K562 (cell line): ENCODE data around the gene CCDC184. TPM values are rescaled to one million over a fixed set of nuclear protein-coding genes. Genes with fewer than 3 reads are reported as not detected.

Experiments
- ATAC-seq: fragments of 200-7000 bp; cut with Tn5 transposase; 3 replicates; pipeline ENCODE4 v1.9.1; 2020; ENCODE audit warnings: moderate library complexity
- BruUV-seq: library from RNA; stranded (reverse); fragments of 400-500 nt; replicated peaks from 2 replicates; lab custom pipeline; 2021; lab: Mats Ljungman, UMichigan
- CTCF ChIA-PET: fragments of 300-600 bp; formaldehyde crosslinking; extraction: SDS; loops from one replicate; lab custom pipeline; 2021; ENCODE audit warnings: low intra/inter-chr PET ratio; lab: Yijun Ruan, JAX
- POLR2A ChIA-PET: fragments of 300-600, 350-650 bp; sonication (Branson Sonifier 250); formaldehyde crosslinking; extraction: SDS; loops from one replicate; lab custom pipeline; 2021; ENCODE audit warnings: antibody characterized with exemption, inconsistent platforms; lab: Yijun Ruan, JAX
- DNase-seq, 4 experiments: peaks; one replicate each; pipeline versions ENCODE4 v3.0.0 to v3.0.0-alpha.2; 2011 to 2018; ENCODE audit warnings: low spot score in 3 of 4, mixed read lengths in 3 of 4; ENCODE audit errors: extremely low read depth in 1 of 4
- FAIRE-seq: peaks from 2 replicates; lab custom pipeline; 2011; peaks lifted over from hg19 to GRCh38; lab: Jason Lieb, UNC
- H2AFZ ChIP-seq: 2 replicates; pipeline ENCODE4 v1.6.0; 2011; ENCODE audit warnings: low read depth, low read length, control low read depth, inconsistent platforms
- H3K27ac ChIP-seq: fragments of 200-600 bp; 3 replicates; pipeline ENCODE4 v1.8.0; 2011; ENCODE audit warnings: low read depth, mild to moderate bottlenecking, control low read depth, inconsistent platforms, low read length, moderate library complexity, mixed read lengths; ENCODE audit errors: extremely low read depth
- H3K27me3 ChIP-seq, 2 experiments: fragments of 300-600 bp in 1 of 2; 2 replicates in 1 of 2; 3 replicates in 1 of 2; pipeline versions ENCODE4 v1.6.0 to v1.8.0; 2011; ENCODE audit warnings: inconsistent platforms in 2 of 2, low read length in 2 of 2, mild to moderate bottlenecking in 1 of 2, mixed read lengths in 1 of 2, moderate library complexity in 1 of 2; ENCODE audit not compliant: control insufficient read depth in 2 of 2, insufficient read depth in 2 of 2
- H3K36me3 ChIP-seq: fragments of 300-600 bp; 3 replicates; pipeline ENCODE4 v1.8.0; 2011; ENCODE audit warnings: mild to moderate bottlenecking, low read length, inconsistent platforms; ENCODE audit not compliant: control insufficient read depth, insufficient read depth
- H3K4me1 ChIP-seq, 2 experiments: fragments of 200-600 bp in 1 of 2; replicated peaks in 1 of 2; 2 replicates in 1 of 2; 3 replicates in 1 of 2; pipeline versions ENCODE4 v1.5.1 to v1.8.0; 2011; ENCODE audit warnings: inconsistent platforms in 2 of 2, low read length in 2 of 2, mild to moderate bottlenecking in 1 of 2, mixed read lengths in 1 of 2, moderate library complexity in 1 of 2; ENCODE audit not compliant: control insufficient read depth in 2 of 2, insufficient read depth in 2 of 2
- H3K4me2 ChIP-seq: 2 replicates; pipeline ENCODE4 v1.6.1; 2011; ENCODE audit warnings: low read length, control low read depth, inconsistent platforms, mixed read lengths; ENCODE audit not compliant: insufficient read depth
- H3K4me3 ChIP-seq: fragments of 200-600 bp; sonication (generic), shearing (Covaris generic); 2 replicates; pipeline ENCODE4 v1.5.1; 2016; ENCODE audit warnings: control low read depth, inconsistent platforms
- H3K79me2 ChIP-seq: fragments of 200-600 bp; 3 replicates; pipeline ENCODE4 v1.8.0; 2011; ENCODE audit warnings: low read length, inconsistent platforms; ENCODE audit not compliant: control insufficient read depth, insufficient read depth
- H3K9ac ChIP-seq, 2 experiments: 2 replicates each; pipeline versions ENCODE4 v1.6.0 to v1.6.1; 2011; ENCODE audit warnings: low read depth in 2 of 2, low read length in 2 of 2, control low read depth in 1 of 2, inconsistent platforms in 1 of 2, mild to moderate bottlenecking in 1 of 2, mixed read lengths in 1 of 2; ENCODE audit not compliant: insufficient read depth in 1 of 2
- H3K9me1 ChIP-seq: one replicate; pipeline ENCODE4 v1.6.0; 2011; ENCODE audit warnings: inconsistent platforms, mild to moderate bottlenecking, low read length, moderate library complexity; ENCODE audit not compliant: control insufficient read depth, insufficient read depth
- H3K9me3 ChIP-seq: replicated peaks from 2 replicates; pipeline ENCODE4 v1.5.1; 2011; ENCODE audit warnings: low read depth, low read length, inconsistent platforms; ENCODE audit not compliant: control insufficient read depth, insufficient read depth
- H4K20me1 ChIP-seq: replicated peaks from 2 replicates; pipeline ENCODE4 v1.6.1; 2011; ENCODE audit warnings: low read length, inconsistent platforms, mixed read lengths; ENCODE audit not compliant: control insufficient read depth, insufficient read depth
- BACH1 ChIP-seq: fragments of 200-800 bp; sonication (Bioruptor generic); IDR thresholded peaks from 2 replicates; pipeline ENCODE4 v1.6.1; 2016; ENCODE audit warnings: missing genetic modification characterization, missing compliant biosample characterization
- ETV1 ChIP-seq: fragments of 450-650 bp; conservative IDR thresholded peaks from 2 replicates; pipeline ENCODE4 v1.6.1; 2016; ENCODE audit warnings: missing genetic modification characterization, control low read depth, low read depth, missing compliant biosample characterization
- HDAC6 ChIP-seq: IDR thresholded peaks from 2 replicates; pipeline ENCODE4 v1.6.1; 2012; ENCODE audit warnings: low read depth, mild to moderate bottlenecking, control low read depth, inconsistent platforms, low read length, moderate library complexity
- JUND ChIP-seq, 2 experiments: IDR thresholded peaks; 2 replicates in 1 of 2; 3 replicates in 1 of 2; pipeline ENCODE4 v1.6.1; 2011; ENCODE audit warnings: borderline replicate concordance in 2 of 2, low read depth in 2 of 2, low read length in 2 of 2, improper control_type of control experiment in 1 of 2, missing biosample characterization in 1 of 2, missing genetic modification characterization in 1 of 2, missing genetic modification reagents in 1 of 2
- PKNOX1 ChIP-seq: fragments of 450-650 bp; IDR thresholded peaks from 2 replicates; pipeline ENCODE4 v1.6.1; 2016
- ZBTB8A ChIP-seq: fragments of 450-650 bp; IDR thresholded peaks from 2 replicates; pipeline ENCODE4 v1.6.1; 2018; ENCODE audit warnings: mild to moderate bottlenecking, moderate library complexity; ENCODE audit not compliant: partially characterized antibody
- ZNF436 ChIP-seq: fragments of 250-450, 450-650 bp; sonication (Bioruptor Pico); formaldehyde crosslinking; IDR thresholded peaks from 2 replicates; pipeline ENCODE4 v1.7.0; 2020; ENCODE audit warnings: mild to moderate bottlenecking
- WGBS: fragments of 100-300 bp; shearing (Covaris generic); methylation state at CpG from one replicate; pipeline ENCODE4 v1.1.6; 2016; ENCODE audit warnings: low coverage, mixed read lengths; ENCODE audit not compliant: insufficient coverage; ENCODE audit errors: missing lambda C conversion rate; 5-methylcytosine and 5-hydroxymethylcytosine counted together
- in situ Hi-C: fragments of 300-500 bp; cut with MboI; formaldehyde crosslinking; loops from 4 replicates; pipeline ENCODE4 v1.15.0; 2018; ENCODE audit warnings: inconsistent platforms, mixed read lengths
- intact Hi-C: fragments of 100-400 bp; cut with micrococcal nuclease; formaldehyde crosslinking; loops from 2 replicates; pipeline ENCODE4 v1.14.2; 2022
- polyA plus RNA-seq, 8 experiments: library from polyadenylated mRNA; depleted of rRNA in 4 of 8; stranded (reverse) in 5 of 8; unstranded in 3 of 8; fragments of >200 nt; fragmentation: Nextera tagmentation in 2 of 8; fragmentation: Illumina TruSeq in 1 of 8; extraction: Ambion mirVana in 2 of 8; extraction: Trizol in 1 of 8; gene quantifications; 2 replicates each; pipeline versions ENCODE4 v1.2.1 to v1.2.3, GENCODE V29; 2011 to 2014; ENCODE audit warnings: inconsistent platforms in 1 of 8, missing spikeins in 1 of 8
- total RNA-seq, 7 experiments: library from RNA; depleted of rRNA in 6 of 7; stranded (reverse); fragments of >200 nt in 6 of 7; fragmentation: Illumina TruSeq in 2 of 7; extraction: Trizol in 2 of 7; gene quantifications; 2 replicates each; pipeline versions ENCODE4 v1.2.1 to v1.2.3, GENCODE V29; 2011 to 2021; ENCODE audit warnings: low replicate concordance in 1 of 7
- TF ChIP-seq, protein P1 (sequence below), 2 experiments: IDR thresholded peaks; 2 replicates each; pipeline ENCODE4 v1.6.1; 2011; ENCODE audit warnings: borderline replicate concordance in 1 of 2, control low read depth in 1 of 2, low read depth in 1 of 2, low read length in 1 of 2, mild to moderate bottlenecking in 1 of 2, mixed read lengths in 1 of 2, moderate library complexity in 1 of 2; ENCODE audit not compliant: insufficient read depth in 1 of 2, insufficient read length in 1 of 2, poor library complexity in 1 of 2, severe bottlenecking in 1 of 2; ENCODE audit errors: extremely low read depth in 1 of 2

CCDC184 gene
- total and polyA plus RNA-seq, 9 of the 15 experiments (the other 6 are each of a cell fraction or from before 2014, with no cell fraction given): 0.09 TPM; not detected in 8

DNA sequence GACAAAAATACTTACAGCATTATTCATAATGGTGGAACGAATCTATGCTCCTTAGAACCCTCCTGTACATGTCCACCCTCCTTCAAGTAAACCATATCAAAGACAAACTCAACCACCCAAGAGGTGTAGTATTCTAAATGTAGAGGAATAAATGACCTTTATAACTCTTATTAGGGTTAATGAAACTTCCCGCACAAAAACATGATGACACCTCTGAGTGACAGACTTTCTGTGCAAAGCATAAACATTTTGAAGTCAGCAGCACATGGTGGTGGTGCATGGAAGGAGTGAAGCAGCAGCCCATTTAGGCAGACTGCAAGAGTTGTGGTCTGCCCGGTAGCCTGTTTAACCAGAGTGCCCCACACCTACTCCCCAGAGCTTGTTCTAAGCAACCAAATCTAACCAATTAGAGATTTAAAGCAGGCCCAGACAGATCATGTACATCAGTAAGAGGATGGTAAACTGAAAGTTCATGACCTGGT lies 25.5 kb upstream of the CCDC184 start (continued):
- no peak for TF ChIP-seq JUND (IDR thresholded peaks at IDR 0.05; ENCODE audit: borderline replicate concordance, low read depth, low read length)
- TF ChIP-seq JUND (tag; IDR thresholded peaks at IDR 0.05; ENCODE audit: borderline replicate concordance, low read depth, low read length): 0 out of 3 replicates have a peak, but pooled peaks have one; percentile 6
- TF ChIP-seq, protein P1, sequence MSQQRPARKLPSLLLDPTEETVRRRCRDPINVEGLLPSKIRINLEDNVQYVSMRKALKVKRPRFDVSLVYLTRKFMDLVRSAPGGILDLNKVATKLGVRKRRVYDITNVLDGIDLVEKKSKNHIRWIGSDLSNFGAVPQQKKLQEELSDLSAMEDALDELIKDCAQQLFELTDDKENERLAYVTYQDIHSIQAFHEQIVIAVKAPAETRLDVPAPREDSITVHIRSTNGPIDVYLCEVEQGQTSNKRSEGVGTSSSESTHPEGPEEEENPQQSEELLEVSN (IDR thresholded peaks at IDR 0.05; ENCODE audit: borderline replicate concordance in 1 of 2, extremely low read depth in 1 of 2, insufficient read depth in 1 of 2, insufficient read length in 1 of 2, low read depth in 1 of 2, low read length in 1 of 2, poor library complexity in 1 of 2, severe bottlenecking in 1 of 2): peak in 1 of 2 experiments; percentile 42
- TF ChIP-seq ETV1 (tag): 0 out of 2 replicates have a peak, but pooled peaks have one; percentile 7
- TF ChIP-seq PKNOX1: peak; percentile 56
- 0 out of 2 replicates have a peak, but pooled peaks have one; percentile 52 for TF ChIP-seq BACH1

- 88% methylated on average over 5 of the region's 5 CpGs for WGBS
- DNase-seq (no peak), ATAC-seq (no peak), FAIRE-seq (no peak)
- TF ChIP-seq ZBTB8A: no peak
- TF ChIP-seq ZNF436 (CRISPR knock-in tag): no peak
- no peak for TF ChIP-seq HDAC6
- BruUV-seq: no TSS peak
- Histone ChIP-seq H3K4me2 (no peak overlapping the region), H3K9me3 (no peaks in the 10 kb centered on the region), H3K27ac (no peak overlapping the region), H3K27me3 (no peaks in the 10 kb centered on the region), H3K36me3 (no peaks in the 10 kb centered on the region), H3K9me1 (no peaks in the 10 kb centered on the region), H3K4me1 (peaks cover 4 to 7% of the 10 kb centered on the region in 2 experiments), H4K20me1 (no peaks in the 10 kb centered on the region), H2AFZ (no peak overlapping the region), H3K79me2 (peaks cover 13% of the 10 kb centered on the region; the same call in 2 of the 3 replicates), H3K9ac (no peak overlapping the region), H3K4me3 (no peak overlapping the region)
- CTCF ChIA-PET: no interaction called here
- in situ Hi-C loops: loop anchor here (10.0 kb wide), 1 partner anchor 195 kb away; the partner anchor contains the start of gene TMEM106C
- POLR2A ChIA-PET: no interaction called here
- intact Hi-C loops: loop anchor here (10.0 kb wide), 2 partner anchors 165 to 445 kb away; no protein-coding TSS in a partner anchor
These were observed 23.4 kb upstream of the CCDC184 start for GRCh38 chr12:48160046-48160445.
